Ovary (tissue), 9 donors: ENCODE results near the gene ACSF2. TPM values are rescaled to one million over a fixed set of nuclear protein-coding genes. Genes with fewer than 3 reads are reported as not detected.
A peak's percentile ranks its signal among the peaks of the same experiment; 100 is the strongest.
"Not testable (repeated sequence)": the region's sequence is repeated elsewhere in the genome, so short reads cannot be mapped to it uniquely, and the experiment has no call there.

ENCODE experiments used
- DNase-seq, 5 donors: peaks; one replicate each; pipeline ENCODE4 v3.0.0-alpha.2; 2019 to 2020
- H3K27ac ChIP-seq, 2 donors: fragments of 200-600 bp; one replicate each; pipeline versions ENCODE4 v1.5.1 to v1.8.0; 2019 to 2022
- H3K27me3 ChIP-seq: fragments of 200-600 bp; one replicate; pipeline ENCODE4 v1.8.0; 2022
- H3K36me3 ChIP-seq: fragments of 200-600 bp; sonication (generic); one replicate; pipeline ENCODE4 v1.5.1; 2019
- H3K4me1 ChIP-seq: one replicate; pipeline ENCODE4 v1.8.1; 2013; ENCODE audit warnings: mild to moderate bottlenecking, moderate library complexity; ENCODE audit not compliant: insufficient read depth
- H3K4me3 ChIP-seq: fragments of 200-600 bp; sonication (generic); one replicate; pipeline ENCODE4 v1.5.1; 2017
- H3K9me3 ChIP-seq, 2 donors: fragments of 200-600 bp in 1 of 2; sonication (generic) in 1 of 2; one replicate each; pipeline versions ENCODE4 v1.5.1 to v1.8.1; 2013 to 2019; ENCODE audit warnings: mild to moderate bottlenecking in 1 of 2, moderate library complexity in 1 of 2
- EP300 ChIP-seq: sonication (generic); formaldehyde crosslinking; IDR thresholded peaks from one replicate; pipeline ENCODE4 v1.6.1; 2017; ENCODE audit warnings: antibody characterized with exemption
- POLR2A ChIP-seq: fragments of 450-650 bp; IDR thresholded peaks from one replicate; pipeline ENCODE4 v1.6.1; 2017; ENCODE audit warnings: antibody characterized with exemption, mild to moderate bottlenecking, moderate library complexity
- WGBS, 3 donors: extraction: QIAGEN DNeasy Blood & Tissue Kit in 1 of 3; methylation state at CpG; one replicate each; pipeline versions ENCODE4 v1.1.5 to v1.1.7; 2013 to 2017; 5-methylcytosine and 5-hydroxymethylcytosine counted together
- intact Hi-C, 4 donors: fragments of 100-400 bp; cut with DNase I; formaldehyde crosslinking; loops; one replicate each; pipeline versions ENCODE4 v1.11.0 to v1.15.1; 2022 to 2023
- polyA plus RNA-seq, 2 donors: library from polyadenylated mRNA; stranded (reverse); fragments of 200-250 nt in 1 of 2; fragments of 350-450 nt in 1 of 2; fragmentation: Illumina TruSeq in 1 of 2; extraction: RNeasy Lipid Tissue Mini Kit (QIAGEN cat#74804) in 1 of 2; gene quantifications; one replicate each; pipeline ENCODE4 v1.2.3, GENCODE V29; 2013 to 2014
- total RNA-seq, 7 donors: library from RNA; depleted of rRNA in 2 of 7; stranded (reverse); fragments of >200 nt in 2 of 7; fragmentation: NEBNext Ultra II Directional in 3 of 7; extraction: Animal tissue kit (Norgen Biotek cat#: 25700) in 3 of 7; gene quantifications; one replicate each; pipeline versions ENCODE4 v1.1.0 to v1.2.4, GENCODE V29; 2016 to 2023
- TF ChIP-seq, protein P1 (sequence below), 3 donors: fragments of 450-650 bp in 2 of 3; fragments of 200-600 bp in 1 of 3; IDR thresholded peaks; one replicate each; pipeline versions ENCODE4 v1.5.1 to v1.8.0; 2016 to 2022; ENCODE audit warnings: antibody characterized with exemption in 3 of 3, mild to moderate bottlenecking in 1 of 3
- donor health status: DM: no; HTN: no; CAD: no; lungs with moderate emphysema.
- donor health status: DM: no; HTN: no; CAD: no.
- donor health status: Bipolar disorder and iron deficiency.
- donor health status: DM: yes; HTN: yes; CAD: no.
- donor health status: DM: no; HTN: no; CAD: no.
- donor health status: DM: yes; HTN: yes; CAD: no.

The ACSF2 gene
- total and polyA plus RNA-seq, 9 donors = 26.7 to 86.0 (median 49.5) TPM

DNA sequence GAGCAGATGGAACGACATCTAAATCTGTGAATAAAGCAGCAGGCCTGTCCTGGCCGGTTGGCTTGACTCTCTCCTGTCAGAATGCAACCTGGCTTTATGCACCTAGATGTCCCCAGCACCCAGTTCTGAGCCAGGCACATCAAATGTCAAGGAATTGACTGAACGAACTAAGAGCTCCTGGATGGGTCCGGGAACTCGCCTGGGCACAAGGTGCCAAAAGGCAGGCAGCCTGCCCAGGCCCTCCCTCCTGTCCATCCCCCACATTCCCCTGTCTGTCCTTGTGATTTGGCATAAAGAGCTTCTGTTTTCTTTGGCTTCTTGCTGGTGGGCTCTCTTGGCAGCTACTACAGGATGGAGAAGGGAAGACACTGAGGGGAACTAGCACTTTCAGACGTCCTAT is 48.5 kb downstream of the ACSF2 start:
- no peaks in the 10 kb centered on the region for H3K9me3 ChIP-seq
- H3K4me1 ChIP-seq = peaks cover 7% of the 10 kb centered on the region
- intact Hi-C loops = no loop called here
- no peak overlapping the region for H3K27ac ChIP-seq
- no peak for DNase-seq
- no peaks in the 10 kb centered on the region for H3K27me3 ChIP-seq
- H3K36me3 ChIP-seq = no peaks in the 10 kb centered on the region
- no peak for TF ChIP-seq POLR2A
- no peak for TF ChIP-seq EP300
- TF ChIP-seq, protein P1, sequence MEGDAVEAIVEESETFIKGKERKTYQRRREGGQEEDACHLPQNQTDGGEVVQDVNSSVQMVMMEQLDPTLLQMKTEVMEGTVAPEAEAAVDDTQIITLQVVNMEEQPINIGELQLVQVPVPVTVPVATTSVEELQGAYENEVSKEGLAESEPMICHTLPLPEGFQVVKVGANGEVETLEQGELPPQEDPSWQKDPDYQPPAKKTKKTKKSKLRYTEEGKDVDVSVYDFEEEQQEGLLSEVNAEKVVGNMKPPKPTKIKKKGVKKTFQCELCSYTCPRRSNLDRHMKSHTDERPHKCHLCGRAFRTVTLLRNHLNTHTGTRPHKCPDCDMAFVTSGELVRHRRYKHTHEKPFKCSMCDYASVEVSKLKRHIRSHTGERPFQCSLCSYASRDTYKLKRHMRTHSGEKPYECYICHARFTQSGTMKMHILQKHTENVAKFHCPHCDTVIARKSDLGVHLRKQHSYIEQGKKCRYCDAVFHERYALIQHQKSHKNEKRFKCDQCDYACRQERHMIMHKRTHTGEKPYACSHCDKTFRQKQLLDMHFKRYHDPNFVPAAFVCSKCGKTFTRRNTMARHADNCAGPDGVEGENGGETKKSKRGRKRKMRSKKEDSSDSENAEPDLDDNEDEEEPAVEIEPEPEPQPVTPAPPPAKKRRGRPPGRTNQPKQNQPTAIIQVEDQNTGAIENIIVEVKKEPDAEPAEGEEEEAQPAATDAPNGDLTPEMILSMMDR (IDR thresholded peaks at IDR 0.05) = no peak
- 84 to 87% (median 86%) methylated on average over 6 of the region's 6 CpGs for WGBS, 3 donors
- H3K4me3 ChIP-seq = no peak overlapping the region

DNA sequence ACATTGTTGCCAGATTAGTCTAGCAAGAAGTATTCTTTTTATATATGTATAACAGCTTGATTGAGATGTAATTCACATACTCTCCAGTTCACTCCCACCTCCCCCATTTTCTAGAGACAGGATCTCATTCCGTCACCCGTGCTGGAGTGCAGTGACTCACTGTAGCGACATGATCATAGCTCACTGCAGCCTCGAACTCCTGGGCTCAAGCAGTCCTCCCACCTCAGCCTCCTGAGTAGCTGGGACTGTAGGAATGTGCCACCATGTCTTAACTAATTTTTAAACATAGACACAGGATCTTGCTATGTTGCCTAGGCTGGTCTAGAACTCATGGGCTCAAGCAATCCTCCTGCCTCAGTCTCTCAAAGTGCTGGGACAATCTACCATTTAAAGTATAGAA is 49.3 kb downstream of the ACSF2 start:
- H3K4me3 ChIP-seq = no peak overlapping the region
- no peak for DNase-seq
- H3K36me3 ChIP-seq = no peaks in the 10 kb centered on the region
- no peaks in the 10 kb centered on the region for H3K9me3 ChIP-seq
- TF ChIP-seq EP300 (no peak), POLR2A (no peak)
- TF ChIP-seq, protein P1 (IDR thresholded peaks at IDR 0.05) = no peak
- peaks cover 11% of the 10 kb centered on the region for H3K4me1 ChIP-seq
- H3K27me3 ChIP-seq = no peaks in the 10 kb centered on the region
- intact Hi-C loops = no loop called here
- WGBS, 3 donors = 88 to 90% (median 88%) methylated on average over 4 of the region's 4 CpGs
- no peak overlapping the region for H3K27ac ChIP-seq

DNA sequence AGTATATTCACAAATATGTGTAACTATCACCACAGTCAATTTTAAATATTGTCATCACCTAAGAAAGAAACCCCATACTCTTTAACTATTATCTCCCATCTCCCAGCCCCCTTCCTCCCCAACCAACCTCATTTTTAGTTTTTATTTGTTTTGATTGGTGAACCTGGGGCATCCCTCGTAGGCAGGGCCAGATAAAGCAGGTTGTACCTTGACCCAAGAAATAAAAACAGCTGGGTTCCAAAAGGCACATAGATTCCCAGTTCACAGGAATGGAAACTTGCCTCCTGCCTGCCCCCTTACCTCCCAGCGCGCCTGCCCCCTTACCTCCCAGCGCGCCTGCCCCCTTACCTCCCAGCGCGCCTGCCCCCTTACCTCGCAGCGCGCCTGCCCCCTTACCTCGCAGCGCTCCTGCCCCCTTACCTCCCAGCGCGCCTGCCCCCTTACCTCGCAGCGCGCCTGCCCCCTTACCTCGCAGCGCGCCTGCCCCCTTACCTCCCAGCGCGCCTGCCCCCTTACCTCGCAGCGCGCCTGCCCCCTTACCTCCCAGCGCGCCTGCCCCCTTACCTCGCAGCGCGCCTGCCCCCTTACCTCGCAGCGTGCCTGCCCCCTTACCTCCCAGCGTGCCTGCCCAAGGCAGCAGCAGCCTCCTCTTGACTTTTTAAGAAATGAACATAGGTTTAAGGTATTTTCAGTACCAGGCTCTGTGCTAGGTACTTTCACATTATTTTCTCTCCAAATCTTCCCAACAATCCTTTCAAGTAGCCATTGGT is 49.9 kb downstream of the ACSF2 start:
- intact Hi-C loops, H3K4me3 ChIP-seq, H3K36me3 ChIP-seq, H3K27ac ChIP-seq, H3K9me3 ChIP-seq, DNase-seq, H3K27me3 ChIP-seq: not testable (repeated sequence)
- 9 to 26% (median 12%) methylated on average over 24 to 33 of the region's 33 CpGs for WGBS, 3 donors
- peaks cover 11% of the 10 kb centered on the region for H3K4me1 ChIP-seq

DNA sequence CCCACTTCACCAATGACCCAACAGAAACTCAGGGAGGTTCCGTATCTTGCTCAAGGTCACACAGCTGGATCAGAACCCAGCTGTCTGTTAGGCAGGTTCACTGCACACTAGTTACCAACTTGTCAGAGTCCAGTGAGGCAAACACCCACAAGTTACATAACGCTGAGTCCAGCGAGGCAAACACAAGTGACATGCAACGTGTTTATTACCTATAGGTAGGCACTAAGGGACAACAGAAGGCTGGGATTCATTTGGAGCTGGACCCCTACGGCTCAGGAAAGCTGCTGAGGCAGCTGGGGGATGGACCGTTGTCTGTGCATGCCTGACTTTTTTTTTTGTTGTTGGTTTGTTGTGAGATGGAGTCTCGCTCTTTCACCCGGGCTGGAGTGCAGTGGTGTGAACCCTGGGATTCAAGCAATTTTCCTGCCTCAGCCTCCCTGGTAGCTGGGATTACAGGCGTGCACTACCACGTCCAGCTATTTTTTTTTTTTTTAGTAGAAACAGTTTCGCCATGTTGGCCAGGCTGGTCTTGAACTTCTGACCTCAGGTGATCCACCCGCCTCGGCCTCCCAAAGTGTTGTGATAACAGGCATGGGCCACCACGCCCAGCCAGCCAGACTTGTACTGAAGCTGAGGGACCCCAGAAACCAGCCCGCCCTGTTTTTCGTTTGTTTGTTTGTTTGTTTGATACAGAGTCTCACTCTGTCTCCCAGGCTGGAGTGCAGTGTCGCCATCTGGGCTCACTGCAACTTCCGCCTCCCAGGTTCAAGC is 50.7 kb downstream of the ACSF2 start:
- 53 to 70% (median 61%) methylated on average over 18 of the region's 18 CpGs for WGBS, 3 donors
- peaks cover 11% of the 10 kb centered on the region for H3K4me1 ChIP-seq
- TF ChIP-seq POLR2A = no peak
- TF ChIP-seq, protein P1 (IDR thresholded peaks at IDR 0.05) = no peak
- TF ChIP-seq EP300 = no peak
- DNase-seq = no peak
- no peak overlapping the region for H3K4me3 ChIP-seq
- no peaks in the 10 kb centered on the region for H3K27me3 ChIP-seq
- no peak overlapping the region for H3K27ac ChIP-seq
- H3K36me3 ChIP-seq = no peaks in the 10 kb centered on the region
- intact Hi-C loops = no loop called here
- H3K9me3 ChIP-seq = no peaks in the 10 kb centered on the region

DNA sequence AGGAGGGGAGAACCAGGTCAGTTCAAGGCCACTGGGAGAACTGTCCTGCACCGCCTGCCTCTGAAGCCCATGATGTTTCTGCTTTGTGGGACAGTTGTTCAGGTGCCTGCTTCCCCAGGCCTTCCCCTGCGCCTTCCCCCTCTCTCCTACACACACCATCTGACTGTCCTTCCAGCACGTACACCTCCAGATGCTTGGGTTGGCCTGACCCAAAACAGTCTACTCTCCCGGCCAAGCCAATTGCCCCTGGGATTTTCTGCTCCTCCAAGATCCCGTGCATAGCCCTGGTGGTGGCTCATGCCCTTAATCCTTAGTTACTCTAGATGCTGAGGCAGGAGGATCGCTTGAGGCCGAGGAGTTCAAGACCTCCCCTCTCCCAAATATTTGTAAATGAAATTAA is 52.0 kb downstream of the ACSF2 start:
- no peaks in the 10 kb centered on the region for H3K36me3 ChIP-seq
- intact Hi-C loops = no loop called here
- H3K4me1 ChIP-seq = peaks cover 11% of the 10 kb centered on the region
- H3K27me3 ChIP-seq = no peaks in the 10 kb centered on the region
- no peak for DNase-seq
- peak overlapping the region; percentile 15 to 81 for H3K27ac ChIP-seq
- 27 to 49% (median 28%) methylated on average over 7 of the region's 7 CpGs for WGBS, 3 donors
- H3K9me3 ChIP-seq = no peaks in the 10 kb centered on the region
- no peak for TF ChIP-seq EP300
- no peak for TF ChIP-seq POLR2A
- TF ChIP-seq, protein P1 (IDR thresholded peaks at IDR 0.05) = no peak
- peak overlapping the region; percentile 75 for H3K4me3 ChIP-seq
